ENCODE measurements around the gene FUT2.
"Not testable (repeated sequence)": the region's sequence is repeated elsewhere in the genome, so short reads cannot be mapped to it uniquely, and the experiment has no call there.

FUT2 gene

DNA sequence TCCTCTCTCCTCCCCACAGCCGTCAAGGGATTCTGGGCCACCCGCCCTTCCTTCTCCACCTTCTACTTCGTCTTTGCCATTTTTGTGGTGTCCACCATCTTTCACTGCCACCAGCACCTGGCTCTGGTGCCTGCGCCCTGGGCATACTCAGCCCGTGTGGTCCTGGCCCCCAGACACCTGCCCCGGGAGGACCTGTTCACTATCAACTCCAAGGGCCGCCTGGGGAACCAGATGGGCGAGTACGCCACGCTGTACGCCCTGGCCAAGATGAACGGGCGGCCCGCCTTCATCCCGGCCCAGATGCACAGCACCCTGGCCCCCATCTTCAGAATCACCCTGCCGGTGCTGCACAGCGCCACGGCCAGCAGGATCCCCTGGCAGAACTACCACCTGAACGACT lies 15.8 kb upstream of the FUT2 start:
- not testable (repeated sequence) for ATAC-seq; DNase-seq (ENCODE audit: low spot score in 2 of 2)

DNA sequence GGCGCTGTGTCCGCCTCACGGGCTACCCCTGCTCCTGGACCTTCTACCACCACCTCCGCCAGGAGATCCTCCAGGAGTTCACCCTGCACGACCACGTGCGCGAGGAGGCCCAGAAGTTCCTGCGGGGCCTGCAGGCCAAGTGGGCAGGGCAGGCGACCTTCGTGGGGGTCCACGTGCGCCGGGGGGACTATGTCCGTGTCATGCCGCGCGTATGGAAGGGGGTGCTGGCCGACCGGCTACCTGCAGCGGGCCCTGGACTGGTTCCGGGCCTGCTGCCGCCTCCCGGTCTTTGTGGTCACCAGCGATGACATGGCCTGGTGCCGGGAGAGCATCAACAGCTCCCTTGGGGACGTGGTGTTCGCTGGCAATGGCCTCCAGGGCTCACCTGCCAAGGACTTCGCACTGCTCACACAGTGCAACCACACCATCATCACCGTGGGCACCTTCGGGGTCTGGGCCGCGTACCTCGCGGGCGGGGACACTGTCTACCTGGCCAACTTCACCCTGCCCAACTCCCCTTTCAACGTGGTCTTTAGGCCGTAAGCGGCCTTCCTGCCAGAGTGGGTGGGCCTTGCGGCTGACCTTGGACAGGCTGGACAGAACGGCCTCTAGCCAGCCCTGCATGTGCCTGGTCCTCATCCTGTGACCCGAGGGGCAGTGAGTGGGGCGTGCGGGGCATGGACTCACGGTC lies 15.2 kb upstream of the FUT2 start:
- no peak for DNase-seq (ENCODE audit: low spot score in 2 of 2)
- Mint-ChIP-seq H3K4me1 (peaks cover 1% of the 10 kb centered on the region), H3K4me3 (no peak overlapping the region), H3K27ac (no peak overlapping the region), H3K9me3 (no peaks in the 10 kb centered on the region), H3K36me3 (no peaks in the 10 kb centered on the region)
- no peak for ATAC-seq

More for the DNA sequence above, 15.8 kb upstream of the FUT2 start:
- not testable (repeated sequence) for H3K27ac Mint-ChIP-seq, H3K9me3 Mint-ChIP-seq, H3K36me3 Mint-ChIP-seq, H3K4me3 Mint-ChIP-seq, H3K4me1 Mint-ChIP-seq

DNA sequence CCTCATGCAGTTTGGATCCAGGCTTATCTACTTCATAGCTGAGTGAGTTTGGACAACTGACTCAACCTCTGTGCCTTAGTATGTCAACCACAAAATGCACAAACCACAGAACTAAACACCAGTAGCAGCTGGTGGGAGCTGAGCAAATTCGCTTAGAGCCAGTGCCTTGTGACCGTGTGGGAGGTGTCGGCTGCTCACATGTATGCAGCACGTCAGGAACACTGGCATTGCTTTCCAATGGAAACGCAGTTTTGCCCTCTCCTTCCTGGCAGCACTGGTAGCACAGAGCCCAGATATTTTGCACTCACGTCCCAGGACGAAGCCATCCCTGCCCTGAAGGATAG lies 14.7 kb upstream of the FUT2 start:
- Mint-ChIP-seq H3K27ac (no peak overlapping the region), H3K36me3 (no peaks in the 10 kb centered on the region), H3K4me1 (no peaks in the 10 kb centered on the region), H3K9me3 (no peaks in the 10 kb centered on the region), H3K4me3 (no peak overlapping the region)
- DNase-seq (ENCODE audit: low spot score in 2 of 2) (no peak), ATAC-seq (peak; percentile 77)

DNA sequence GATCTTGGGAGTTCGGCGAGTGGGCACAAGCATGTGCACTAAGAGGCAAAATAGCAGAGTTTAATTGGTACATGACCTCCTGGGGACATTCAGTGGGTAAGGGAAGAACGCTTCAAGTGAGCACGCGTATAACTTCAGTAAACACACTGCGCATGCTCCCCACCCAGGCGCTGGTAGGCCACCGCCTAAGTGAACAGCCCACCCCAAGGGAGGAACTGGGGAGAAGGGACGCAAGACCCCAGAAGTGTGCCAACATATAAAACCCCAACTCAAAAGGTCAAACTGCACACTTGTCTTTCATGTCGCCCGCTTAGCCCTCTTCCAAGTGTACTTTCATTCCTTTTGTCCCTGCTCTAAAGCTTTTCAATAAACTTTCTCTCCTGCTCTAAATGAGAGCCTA lies 12.4 kb upstream of the FUT2 start:
- Mint-ChIP-seq H3K27ac (no peak overlapping the region), H3K4me1 (no peaks in the 10 kb centered on the region), H3K9me3 (no peaks in the 10 kb centered on the region), H3K4me3 (no peak overlapping the region), H3K36me3 (no peaks in the 10 kb centered on the region)
- DNase-seq (ENCODE audit: low spot score in 2 of 2) (no peak), ATAC-seq (no peak)

DNA sequence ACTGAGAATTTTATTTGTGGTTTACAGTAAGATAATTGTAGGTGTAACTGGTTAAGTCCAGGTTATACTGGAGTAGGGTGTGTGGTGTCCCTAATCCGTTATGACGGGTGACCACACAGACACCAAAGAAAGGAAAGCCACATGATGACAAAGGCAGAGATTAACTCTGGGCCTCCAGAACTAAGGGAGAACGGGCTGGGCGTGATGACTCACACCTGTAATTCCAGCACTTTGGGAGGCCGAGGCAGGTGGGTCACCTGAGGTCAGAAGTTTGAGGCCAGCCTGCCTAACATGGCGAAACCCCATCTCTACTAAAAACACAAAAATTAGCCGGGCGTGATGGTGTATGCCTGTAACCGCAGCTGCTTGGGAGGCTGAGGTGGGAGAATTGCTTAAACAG lies 10.2 kb upstream of the FUT2 start:
- DNase-seq (ENCODE audit: low spot score in 2 of 2), result no peak
- Mint-ChIP-seq H3K4me3 (no peak overlapping the region), H3K9me3 (no peaks in the 10 kb centered on the region), H3K36me3 (no peaks in the 10 kb centered on the region), H3K4me1 (no peaks in the 10 kb centered on the region), H3K27ac (no peak overlapping the region)
- no peak for ATAC-seq

DNA sequence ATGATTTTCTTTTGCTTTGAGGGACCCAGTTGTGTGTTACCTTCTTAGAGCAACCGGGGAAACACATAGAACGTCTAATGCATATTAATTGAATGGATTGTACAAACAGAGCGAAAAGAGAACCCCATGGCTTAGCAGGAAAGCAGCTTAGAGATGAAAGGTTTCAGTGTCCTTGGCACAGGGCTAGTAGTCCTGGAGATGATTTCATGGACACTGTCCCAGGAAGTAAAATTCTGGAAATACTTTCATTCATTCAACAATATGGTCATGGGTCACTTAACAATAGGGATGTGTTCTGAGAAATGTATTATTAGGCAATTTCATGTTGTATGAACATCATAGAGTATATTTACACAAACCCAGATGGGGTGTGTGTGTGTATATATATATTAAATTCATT lies 9.7 kb upstream of the FUT2 start:
- ATAC-seq, result no peak
- Mint-ChIP-seq H3K4me3 (no peak overlapping the region), H3K9me3 (no peaks in the 10 kb centered on the region), H3K27ac (no peak overlapping the region), H3K4me1 (no peaks in the 10 kb centered on the region), H3K36me3 (no peaks in the 10 kb centered on the region)
- no peak for DNase-seq (ENCODE audit: low spot score in 2 of 2)

DNA sequence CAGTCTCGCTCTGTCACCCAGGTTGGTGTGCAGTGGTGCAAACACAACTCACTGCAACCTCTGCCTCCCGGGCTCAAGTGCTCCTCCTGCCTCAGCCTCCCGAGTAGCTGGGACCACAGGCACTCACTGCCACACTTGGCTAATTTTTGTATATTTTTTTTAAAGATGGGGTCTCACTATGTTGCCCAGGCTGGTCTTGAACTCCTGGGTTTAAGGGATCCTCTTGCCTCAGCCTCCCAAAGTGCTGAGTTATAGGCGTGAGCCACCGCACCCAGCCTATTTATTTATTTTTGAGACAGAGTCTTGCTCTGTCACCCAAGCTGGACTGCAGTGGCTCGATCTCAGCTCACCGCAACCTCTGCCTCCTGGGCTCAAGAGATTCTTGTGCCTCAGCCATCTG lies 9.1 kb upstream of the FUT2 start:
- not testable (repeated sequence) for ATAC-seq; H3K36me3 Mint-ChIP-seq; DNase-seq (ENCODE audit: low spot score in 2 of 2); H3K27ac Mint-ChIP-seq; H3K4me3 Mint-ChIP-seq; H3K4me1 Mint-ChIP-seq; H3K9me3 Mint-ChIP-seq

DNA sequence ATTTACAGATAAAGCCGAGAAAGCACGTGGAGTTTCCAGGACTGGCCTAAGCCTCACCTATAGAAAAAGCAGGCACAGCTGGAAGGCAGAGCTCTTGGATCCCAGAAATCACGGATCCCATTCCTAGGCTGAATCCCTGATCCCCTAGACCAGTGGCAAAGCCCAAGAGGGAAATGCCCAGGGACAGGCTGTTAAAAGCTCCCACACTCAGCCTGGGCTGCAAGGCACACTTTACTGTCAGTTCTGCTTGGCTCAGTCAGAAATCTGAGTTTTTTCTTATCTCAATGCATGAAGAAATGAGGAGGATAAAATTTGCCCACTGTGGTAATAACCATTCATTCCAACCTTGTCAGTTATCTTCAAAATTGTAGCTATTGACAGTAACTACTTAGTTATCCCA lies 8.0 kb upstream of the FUT2 start:
- H3K36me3 Mint-ChIP-seq, result no peaks in the 10 kb centered on the region
- no peaks in the 10 kb centered on the region for H3K4me1 Mint-ChIP-seq
- ATAC-seq (no peak), DNase-seq (ENCODE audit: low spot score in 2 of 2) (no peak)
- H3K9me3 Mint-ChIP-seq, result no peaks in the 10 kb centered on the region
- no peak overlapping the region for H3K4me3 Mint-ChIP-seq
- H3K27ac Mint-ChIP-seq, result no peak overlapping the region

DNA sequence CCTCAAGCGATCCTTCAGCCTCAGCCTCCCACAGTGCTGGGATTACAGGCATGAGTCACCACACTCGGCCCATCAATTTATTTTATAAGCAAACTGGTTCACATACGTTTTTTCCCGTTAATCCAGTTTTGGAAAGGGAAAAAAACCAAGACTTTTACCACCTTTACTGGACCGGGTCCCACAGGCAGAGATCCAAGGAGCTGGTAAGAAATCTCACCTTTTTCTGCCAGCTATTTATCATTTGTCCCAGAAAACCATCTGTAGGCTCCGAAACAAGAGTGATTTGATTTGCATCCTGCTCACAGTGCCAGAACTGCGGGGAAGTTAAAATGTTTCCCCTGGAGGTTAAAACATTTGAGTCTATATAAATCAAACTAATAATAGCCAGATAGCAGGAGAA lies 6.3 kb upstream of the FUT2 start:
- no peak for DNase-seq (ENCODE audit: low spot score in 2 of 2)
- Mint-ChIP-seq H3K36me3 (no peaks in the 10 kb centered on the region), H3K4me1 (no peaks in the 10 kb centered on the region), H3K9me3 (no peaks in the 10 kb centered on the region), H3K27ac (no peak overlapping the region), H3K4me3 (no peak overlapping the region)
- no peak for ATAC-seq

DNA sequence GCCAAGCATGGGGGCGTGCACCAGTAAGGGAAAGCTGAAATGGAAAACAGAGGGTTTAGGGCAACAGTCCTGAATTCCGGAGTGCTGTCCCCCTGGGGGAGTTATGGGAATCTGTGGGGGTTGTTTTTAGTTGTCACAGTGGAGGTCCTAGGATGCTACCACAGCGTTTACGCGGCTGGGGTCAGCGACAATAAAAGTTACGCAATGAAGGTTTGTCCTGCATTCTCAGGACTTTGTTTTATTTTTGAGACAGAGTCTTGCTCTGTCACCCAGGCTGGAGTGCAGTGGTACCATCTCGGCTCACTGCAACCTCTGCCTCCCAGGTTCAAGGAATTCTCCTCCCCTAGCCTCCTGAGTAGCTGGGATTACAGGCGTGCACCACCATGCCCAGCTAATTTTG lies 2.1 kb upstream of the FUT2 start:
- ATAC-seq; H3K27ac Mint-ChIP-seq; H3K4me1 Mint-ChIP-seq; H3K9me3 Mint-ChIP-seq; DNase-seq (ENCODE audit: low spot score in 2 of 2); H3K36me3 Mint-ChIP-seq; H3K4me3 Mint-ChIP-seq: not testable (repeated sequence)

DNA sequence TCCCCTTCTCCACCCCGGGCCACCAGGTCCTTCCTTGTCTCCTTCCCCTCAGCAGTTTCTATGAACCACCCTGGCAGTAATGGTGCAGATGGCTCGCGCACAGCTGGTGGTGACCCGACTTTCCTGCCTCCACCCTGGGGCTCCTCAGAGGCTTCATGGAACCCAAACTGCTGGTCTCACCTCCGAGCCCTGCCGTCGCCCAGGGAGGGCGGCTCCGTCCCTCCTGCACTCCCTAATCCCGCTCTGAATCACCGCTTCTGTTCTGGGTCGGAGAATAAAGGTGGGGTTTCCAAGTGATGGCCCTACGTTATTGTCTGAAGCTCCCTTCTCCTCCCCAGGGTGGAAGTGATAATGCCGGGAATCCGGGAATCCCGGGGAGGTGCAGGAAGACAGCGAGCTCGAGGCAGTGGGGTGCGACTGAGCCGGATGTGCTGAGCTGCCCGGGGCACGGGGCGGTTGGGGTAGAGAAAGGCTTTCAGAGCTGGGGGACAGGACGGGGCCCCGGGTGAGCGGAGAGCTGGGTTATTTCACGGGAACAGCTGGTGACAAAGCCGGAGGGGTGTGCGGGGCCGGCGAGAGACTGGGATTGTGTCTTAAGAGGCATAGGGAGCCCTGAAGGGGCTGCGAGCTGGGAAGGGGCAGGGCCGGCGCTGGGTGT lies 711 bp downstream of the FUT2 start:
- ATAC-seq, result peak; percentile 57

DNA sequence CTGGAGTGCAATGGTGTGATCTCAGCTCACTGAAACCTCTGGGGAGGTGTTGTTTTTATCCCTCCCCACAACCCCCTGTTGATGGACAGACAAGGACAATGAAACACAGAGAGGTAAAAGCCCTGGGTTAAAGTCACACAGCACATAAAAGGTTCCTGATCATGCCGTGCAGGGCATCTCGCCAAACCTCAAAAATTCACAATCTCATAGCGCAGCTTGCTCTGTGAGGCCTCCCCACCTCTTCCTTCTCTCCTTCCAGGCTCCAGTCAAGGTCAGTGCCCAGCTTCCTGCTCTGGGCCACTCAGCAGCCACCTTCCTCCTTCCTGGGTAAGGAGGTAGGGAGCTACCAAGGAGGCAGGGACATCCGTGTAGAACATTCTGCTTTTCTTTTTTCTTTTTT lies 2.3 kb downstream of the FUT2 start:
- DNase-seq (ENCODE audit: low spot score in 2 of 2) (no peak), ATAC-seq (no peak)
- H3K9me3 Mint-ChIP-seq, result no peaks in the 10 kb centered on the region
- no peak overlapping the region for H3K4me3 Mint-ChIP-seq
- no peaks in the 10 kb centered on the region for H3K36me3 Mint-ChIP-seq
- H3K4me1 Mint-ChIP-seq, result peaks cover 10% of the 10 kb centered on the region
- H3K27ac Mint-ChIP-seq, result no peak overlapping the region

More for the DNA sequence above, 711 bp downstream of the FUT2 start:
- Mint-ChIP-seq H3K9me3 (no peaks in the 10 kb centered on the region), H3K36me3 (no peaks in the 10 kb centered on the region), H3K4me1 (peaks cover 10% of the 10 kb centered on the region), H3K27ac (peak overlapping the region; percentile 45), H3K4me3 (peak overlapping the region; percentile 48)
- DNase-seq (ENCODE audit: low spot score in 2 of 2), result no peak

DNA sequence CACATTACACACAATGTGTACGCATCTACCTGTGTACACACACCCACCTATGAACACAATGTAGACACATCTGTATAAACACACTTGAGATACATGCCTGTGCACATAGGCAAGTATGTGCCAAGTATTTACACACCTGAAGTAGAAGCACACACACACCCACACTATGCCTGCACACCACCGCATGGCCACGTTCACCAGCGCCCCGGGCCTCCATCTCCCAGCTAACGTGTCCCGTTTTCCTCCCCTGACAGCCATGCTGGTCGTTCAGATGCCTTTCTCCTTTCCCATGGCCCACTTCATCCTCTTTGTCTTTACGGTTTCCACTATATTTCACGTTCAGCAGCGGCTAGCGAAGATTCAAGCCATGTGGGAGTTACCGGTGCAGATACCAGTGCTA lies 6.9 kb downstream of the FUT2 start:
- no peaks in the 10 kb centered on the region for H3K9me3 Mint-ChIP-seq
- H3K4me1 Mint-ChIP-seq, result no peaks in the 10 kb centered on the region
- no peak overlapping the region for H3K27ac Mint-ChIP-seq
- no peak for DNase-seq (ENCODE audit: low spot score in 2 of 2)
- no peak overlapping the region for H3K4me3 Mint-ChIP-seq
- no peaks in the 10 kb centered on the region for H3K36me3 Mint-ChIP-seq
- ATAC-seq, result no peak

DNA sequence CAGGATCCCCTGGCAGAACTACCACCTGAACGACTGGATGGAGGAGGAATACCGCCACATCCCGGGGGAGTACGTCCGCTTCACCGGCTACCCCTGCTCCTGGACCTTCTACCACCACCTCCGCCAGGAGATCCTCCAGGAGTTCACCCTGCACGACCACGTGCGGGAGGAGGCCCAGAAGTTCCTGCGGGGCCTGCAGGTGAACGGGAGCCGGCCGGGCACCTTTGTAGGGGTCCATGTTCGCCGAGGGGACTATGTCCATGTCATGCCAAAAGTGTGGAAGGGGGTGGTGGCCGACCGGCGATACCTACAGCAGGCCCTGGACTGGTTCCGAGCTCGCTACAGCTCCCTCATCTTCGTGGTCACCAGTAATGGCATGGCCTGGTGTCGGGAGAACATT lies 7.5 kb downstream of the FUT2 start:
- DNase-seq (ENCODE audit: low spot score in 2 of 2) (no peak), ATAC-seq (no peak)
- Mint-ChIP-seq H3K36me3 (no peaks in the 10 kb centered on the region), H3K9me3 (no peaks in the 10 kb centered on the region), H3K27ac (no peak overlapping the region), H3K4me1 (no peaks in the 10 kb centered on the region), H3K4me3 (no peak overlapping the region)

DNA sequence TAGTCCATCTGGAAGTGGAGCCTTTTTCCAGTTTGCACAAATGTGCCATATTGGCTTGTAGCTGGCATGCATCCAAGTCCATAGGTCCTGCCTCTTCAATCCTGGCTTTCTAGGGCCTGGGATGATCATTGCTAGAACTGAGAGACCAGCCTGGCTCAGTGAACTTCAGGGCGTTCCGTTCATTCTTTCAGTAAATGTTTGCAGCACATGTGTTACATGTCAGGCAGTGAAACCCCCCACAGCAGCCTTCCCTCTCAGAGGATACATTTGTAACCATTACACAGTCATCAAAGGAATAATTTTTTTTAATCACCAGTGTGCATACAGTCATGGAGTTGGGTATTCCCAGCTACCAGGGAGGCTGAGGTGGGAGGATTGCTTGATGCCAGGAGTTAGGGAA lies 9.7 kb downstream of the FUT2 start:
- DNase-seq (ENCODE audit: low spot score in 2 of 2) (no peak), ATAC-seq (no peak)
- Mint-ChIP-seq H3K27ac (no peak overlapping the region), H3K4me1 (no peaks in the 10 kb centered on the region), H3K4me3 (no peak overlapping the region), H3K9me3 (no peaks in the 10 kb centered on the region), H3K36me3 (no peaks in the 10 kb centered on the region)

DNA sequence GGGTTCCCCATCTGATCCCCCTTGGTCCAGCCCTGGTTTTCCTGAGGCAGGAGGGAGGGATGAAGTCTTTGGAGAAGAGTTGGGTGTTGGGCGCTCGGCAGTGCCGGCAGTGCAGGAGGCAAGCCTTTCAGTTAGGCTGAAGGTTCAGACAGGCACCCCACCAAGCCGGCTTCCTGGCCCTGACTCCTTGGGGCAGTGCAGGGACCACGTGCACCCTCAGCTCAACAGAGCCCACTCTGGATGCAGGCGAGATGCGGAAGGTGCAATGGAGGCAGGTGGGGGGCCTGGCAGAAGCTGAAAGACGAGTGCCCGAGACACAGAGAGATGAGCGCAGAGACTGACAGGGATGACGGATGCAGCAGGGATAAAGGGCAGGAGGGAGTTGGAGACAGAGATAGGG lies 12.7 kb downstream of the FUT2 start:
- Mint-ChIP-seq H3K36me3 (no peaks in the 10 kb centered on the region), H3K9me3 (no peaks in the 10 kb centered on the region), H3K27ac (peak overlapping the region; percentile 33), H3K4me1 (peaks cover 9% of the 10 kb centered on the region), H3K4me3 (no peak overlapping the region)
- no peak for ATAC-seq
- DNase-seq (ENCODE audit: low spot score in 2 of 2), result no peak

All from stimulated activated effector memory CD8-positive, alpha-beta T cell treated with anti-CD3 and anti-CD28 coated beads, Interleukin-12 subunit alpha, Interleukin-12 subunit beta, amount 100 ng/mL, for 72 hours (primary cell).